ENCODE measurements around the gene PCDHGB7.
A peak's percentile ranks its signal among the peaks of the same experiment; 100 is the strongest.
"Not testable (repeated sequence)": the region's sequence is repeated elsewhere in the genome, so short reads cannot be mapped to it uniquely, and the experiment has no call there.

PCDHGB7 gene

GRCh38 chr5:141422742-141423291, 5.3 kb downstream of the PCDHGB7 start:
- no peak for DNase-seq

DNA sequence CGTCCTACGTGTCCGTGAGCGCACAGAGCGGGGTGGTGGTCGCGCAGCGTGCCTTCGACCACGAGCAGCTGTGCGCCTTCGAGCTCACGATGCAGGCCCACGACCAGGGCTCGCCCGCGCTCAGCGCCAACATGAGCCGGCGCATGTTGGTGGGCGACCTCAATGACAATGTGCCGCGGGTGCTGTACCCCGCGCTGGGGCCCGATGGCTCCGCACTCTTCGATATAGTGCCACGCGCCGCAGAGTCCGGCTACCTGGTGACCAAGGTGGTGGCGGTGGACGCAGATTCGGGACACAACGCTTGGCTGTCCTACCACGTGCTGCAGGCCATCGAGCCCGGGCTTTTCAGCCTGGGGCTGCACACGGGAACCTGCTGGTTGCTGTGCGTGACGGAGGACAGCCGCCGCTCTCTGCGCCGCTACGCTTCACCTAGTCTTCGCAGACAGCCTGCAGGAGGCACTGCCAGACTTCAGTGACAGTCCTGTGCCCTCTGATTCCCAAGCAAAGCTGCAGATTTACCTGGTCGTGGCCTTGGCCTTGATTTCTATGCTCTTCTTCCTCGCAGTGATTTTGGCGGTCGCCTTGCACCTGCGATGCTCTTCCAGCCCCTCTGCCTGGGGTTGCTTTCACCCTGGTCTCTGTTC, 10.4 kb downstream of the PCDHGB7 start:
- DNase-seq, result no peak

GRCh38 chr5:141430332-141431113, 13.0 kb downstream of the PCDHGB7 start, which contains the start of gene PCDHGA12:
TSS of gene PCDHGA12 (plus strand) at chr5:141430507. CDS start at chr5:141430760, 253 bp downstream.
- peak in 6 of 56 donors; percentile 14 to 37 (median 23) for DNase-seq

- no peak for DNase-seq
Measured at GRCh38 chr5:141431286-141431685, 13.8 kb downstream of the PCDHGB7 start.

DNA sequence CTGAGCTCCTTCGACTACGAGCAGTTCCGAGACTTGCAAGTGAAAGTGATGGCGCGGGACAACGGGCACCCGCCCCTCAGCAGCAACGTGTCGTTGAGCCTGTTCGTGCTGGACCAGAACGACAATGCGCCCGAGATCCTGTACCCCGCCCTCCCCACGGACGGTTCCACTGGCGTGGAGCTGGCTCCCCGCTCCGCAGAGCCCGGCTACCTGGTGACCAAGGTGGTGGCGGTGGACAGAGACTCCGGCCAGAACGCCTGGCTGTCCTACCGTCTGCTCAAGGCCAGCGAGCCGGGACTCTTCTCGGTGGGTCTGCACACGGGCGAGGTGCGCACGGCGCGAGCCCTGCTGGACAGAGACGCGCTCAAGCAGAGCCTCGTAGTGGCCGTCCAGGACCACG, 14.8 kb downstream of the PCDHGB7 start:
- not testable (repeated sequence) for DNase-seq

DNA sequence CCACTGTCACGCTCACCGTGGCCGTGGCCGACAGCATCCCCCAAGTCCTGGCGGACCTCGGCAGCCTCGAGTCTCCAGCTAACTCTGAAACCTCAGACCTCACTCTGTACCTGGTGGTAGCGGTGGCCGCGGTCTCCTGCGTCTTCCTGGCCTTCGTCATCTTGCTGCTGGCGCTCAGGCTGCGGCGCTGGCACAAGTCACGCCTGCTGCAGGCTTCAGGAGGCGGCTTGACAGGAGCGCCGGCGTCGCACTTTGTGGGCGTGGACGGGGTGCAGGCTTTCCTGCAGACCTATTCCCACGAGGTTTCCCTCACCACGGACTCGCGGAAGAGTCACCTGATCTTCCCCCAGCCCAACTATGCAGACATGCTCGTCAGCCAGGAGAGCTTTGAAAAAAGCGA, 15.2 kb downstream of the PCDHGB7 start:
- not testable (repeated sequence) for DNase-seq

DNA sequence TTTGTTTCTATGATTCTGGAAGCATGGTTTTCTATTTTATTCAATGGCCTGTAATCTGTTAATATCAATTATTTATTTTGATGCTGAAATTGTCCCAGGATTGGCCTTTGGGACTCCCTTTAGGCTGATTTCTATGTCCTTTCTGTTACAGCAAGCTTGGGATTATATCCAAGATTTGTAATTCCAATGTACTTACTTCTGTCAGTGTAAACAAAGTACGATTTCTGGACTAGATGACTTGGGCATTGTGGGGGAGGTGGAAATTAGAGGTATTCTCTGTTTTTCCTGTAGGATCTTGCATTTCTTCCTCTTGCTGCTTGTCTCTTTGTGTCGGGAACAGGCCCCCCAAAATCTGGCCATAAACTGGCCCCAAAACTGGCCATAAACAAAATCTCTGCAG, 16.5 kb downstream of the PCDHGB7 start:
- no peak for DNase-seq

- DNase-seq, result no peak
Measured at GRCh38 chr5:141437221-141437620, 19.7 kb downstream of the PCDHGB7 start.

DNA sequence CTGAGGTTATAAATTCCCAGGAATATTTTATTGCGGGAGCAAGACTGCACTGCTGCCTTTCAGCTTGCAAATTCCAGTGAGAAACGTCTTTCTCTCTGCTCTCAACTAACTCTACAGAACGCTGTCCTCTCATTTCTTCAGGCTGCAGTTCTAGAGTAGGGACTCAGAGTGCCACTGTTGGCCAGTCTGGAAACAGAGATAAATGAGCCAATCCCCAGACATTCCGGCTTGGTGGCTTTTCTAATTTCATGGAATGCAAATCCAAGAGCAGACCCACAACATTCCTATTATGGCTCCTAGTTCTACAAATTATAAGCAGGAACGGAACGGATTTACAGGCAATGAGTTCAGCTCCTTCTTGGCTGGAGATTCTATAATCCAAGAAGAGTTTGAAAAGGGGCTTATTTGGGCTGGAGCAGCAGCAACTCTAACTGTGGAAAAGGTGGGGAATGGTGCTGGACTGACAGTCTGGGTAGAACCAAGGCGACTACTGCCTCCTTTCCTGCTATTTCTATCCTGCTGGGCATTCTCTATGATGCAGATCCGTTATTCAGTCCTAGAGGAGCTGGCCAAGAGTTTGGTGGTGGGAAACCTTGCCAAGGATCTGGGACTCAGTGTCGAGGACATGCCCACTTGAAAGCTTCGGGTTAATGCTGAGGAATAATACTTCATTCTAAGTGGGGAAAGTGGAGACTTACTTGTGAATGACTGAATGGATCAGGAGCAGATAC, 22.1 kb downstream of the PCDHGB7 start:
- DNase-seq, result no peak

GRCh38 chr5:141440341-141440740, 22.9 kb downstream of the PCDHGB7 start:
- no peak for DNase-seq

- DNase-seq, result no peak
Measured at GRCh38 chr5:141441571-141442170, 24.2 kb downstream of the PCDHGB7 start.

DNA sequence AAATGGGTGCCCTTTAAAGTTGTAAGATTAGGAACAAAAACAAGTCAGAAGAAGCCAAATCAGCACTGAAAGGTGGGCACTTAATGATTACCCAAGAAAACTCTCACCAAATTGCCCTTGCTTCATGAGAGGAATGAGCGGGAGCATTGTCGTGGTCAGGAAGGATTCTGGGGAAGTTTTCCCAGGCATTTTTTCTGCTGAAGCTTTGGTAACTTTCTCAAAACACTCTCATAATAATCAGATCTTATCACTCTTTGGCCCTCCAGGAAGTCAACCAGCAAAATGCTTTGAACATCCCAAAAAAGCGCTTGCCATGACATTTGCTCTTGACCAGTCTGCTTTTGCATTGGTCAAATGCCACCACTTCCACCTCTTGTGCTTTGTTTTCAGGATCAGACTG, 47.9 kb downstream of the PCDHGB7 start:
- DNase-seq, result no peak

Measured in amygdala (tissue), 56 donors.